Suprapubic skin (tissue), 3 donors: ENCODE measurements around the gene ZNF740.

Source experiments
- POLR2AphosphoS5 ChIP-seq, 3 donors: sonication (generic); formaldehyde crosslinking; IDR thresholded peaks; one replicate each; pipeline ENCODE4 v1.6.1; 2017; ENCODE audit warnings: antibody characterized with exemption in 3 of 3
- TF ChIP-seq, protein P1 (sequence below), 2 donors: fragments of 200-600 bp in 1 of 2; fragments of 450-650 bp in 1 of 2; sonication (generic) in 1 of 2; IDR thresholded peaks; one replicate each; pipeline ENCODE4 v1.5.1; 2016 to 2019; ENCODE audit warnings: antibody characterized with exemption in 2 of 2, mild to moderate bottlenecking in 1 of 2, moderate library complexity in 1 of 2

DNA sequence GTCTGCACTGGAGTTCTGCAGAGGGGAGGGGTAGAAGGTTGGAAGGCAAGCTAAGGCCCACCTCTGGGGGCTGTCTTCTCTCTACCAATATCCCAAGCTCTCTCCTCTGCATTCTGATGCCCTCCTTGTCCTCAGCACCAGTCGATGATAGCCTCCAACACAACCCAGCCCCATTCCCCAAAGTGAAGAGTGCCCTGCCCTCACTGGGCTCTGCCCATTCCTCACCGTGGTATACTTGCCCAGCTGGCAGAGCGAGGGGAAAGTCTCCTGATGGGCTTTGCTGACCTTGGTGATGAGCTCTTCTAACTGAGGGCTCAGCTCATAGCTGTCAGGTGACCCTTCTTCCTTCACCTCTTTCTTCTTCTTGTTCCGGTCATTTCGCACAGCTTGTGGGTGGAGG lies 33.7 kb downstream of the ZNF740 start:
- TF ChIP-seq, protein P1, sequence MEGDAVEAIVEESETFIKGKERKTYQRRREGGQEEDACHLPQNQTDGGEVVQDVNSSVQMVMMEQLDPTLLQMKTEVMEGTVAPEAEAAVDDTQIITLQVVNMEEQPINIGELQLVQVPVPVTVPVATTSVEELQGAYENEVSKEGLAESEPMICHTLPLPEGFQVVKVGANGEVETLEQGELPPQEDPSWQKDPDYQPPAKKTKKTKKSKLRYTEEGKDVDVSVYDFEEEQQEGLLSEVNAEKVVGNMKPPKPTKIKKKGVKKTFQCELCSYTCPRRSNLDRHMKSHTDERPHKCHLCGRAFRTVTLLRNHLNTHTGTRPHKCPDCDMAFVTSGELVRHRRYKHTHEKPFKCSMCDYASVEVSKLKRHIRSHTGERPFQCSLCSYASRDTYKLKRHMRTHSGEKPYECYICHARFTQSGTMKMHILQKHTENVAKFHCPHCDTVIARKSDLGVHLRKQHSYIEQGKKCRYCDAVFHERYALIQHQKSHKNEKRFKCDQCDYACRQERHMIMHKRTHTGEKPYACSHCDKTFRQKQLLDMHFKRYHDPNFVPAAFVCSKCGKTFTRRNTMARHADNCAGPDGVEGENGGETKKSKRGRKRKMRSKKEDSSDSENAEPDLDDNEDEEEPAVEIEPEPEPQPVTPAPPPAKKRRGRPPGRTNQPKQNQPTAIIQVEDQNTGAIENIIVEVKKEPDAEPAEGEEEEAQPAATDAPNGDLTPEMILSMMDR (IDR thresholded peaks at IDR 0.05) = no peak
- no peak for TF ChIP-seq POLR2AphosphoS5 (IDR thresholded peaks at IDR 0.05)
